IMR-90 (cell line): ENCODE measurements around the gene ATP2B1. TPM values are rescaled to one million over a fixed set of nuclear protein-coding genes. Genes with fewer than 3 reads are reported as not detected.
A peak's percentile ranks its signal among the peaks of the same experiment; 100 is the strongest.

Experiments
- ATAC-seq: fragments of 200-7000 bp; cut with Tn5 transposase; 2 replicates; pipeline ENCODE4 v1.9.1; 2020; ENCODE audit warnings: low read depth, mild to moderate bottlenecking, moderate library complexity
- BruUV-seq: library from RNA; stranded (reverse); fragments of 400-500 nt; replicated peaks from 2 replicates; lab custom pipeline; 2021; lab: Mats Ljungman, UMichigan
- CTCF ChIA-PET: fragments of 300-600 bp; formaldehyde crosslinking; extraction: SDS; loops from one replicate; lab custom pipeline; 2021; ENCODE audit warnings: antibody characterized with exemption; lab: Yijun Ruan, JAX
- POLR2A ChIA-PET: fragments of 300-600 bp; sonication (Branson Sonifier 250); formaldehyde crosslinking; loops from one replicate; lab custom pipeline; 2022; ENCODE audit warnings: antibody characterized with exemption; ENCODE audit not compliant: unreplicated experiment; lab: Charles Lee
- DNase-seq: peaks from one replicate; pipeline ENCODE4 v3.0.0; 2013
- H2AFZ ChIP-seq: replicated peaks from 2 replicates; pipeline ENCODE3; 2013; ENCODE audit warnings: low read length, mild to moderate bottlenecking; ENCODE audit not compliant: poor library complexity
- H2AK5ac ChIP-seq: 2 replicates; pipeline ENCODE4 v1.6.1; 2013; ENCODE audit warnings: low read depth, low read length, inconsistent platforms
- H2AK9ac ChIP-seq: replicated peaks from 2 replicates; pipeline ENCODE3; 2013; ENCODE audit warnings: mild to moderate bottlenecking, low read depth, low read length, moderate library complexity; ENCODE audit not compliant: poor library complexity
- H2BK120ac ChIP-seq: 2 replicates; pipeline ENCODE4 v1.6.1; 2013; ENCODE audit warnings: low read depth, low read length, inconsistent platforms
- H2BK15ac ChIP-seq: 3 replicates; pipeline ENCODE4 v1.6.1; 2013; ENCODE audit warnings: low read depth, low read length, inconsistent platforms
- H2BK20ac ChIP-seq: 2 replicates; pipeline ENCODE4 v1.6.1; 2013; ENCODE audit warnings: low read depth, mild to moderate bottlenecking, inconsistent platforms, low read length, moderate library complexity
- H2BK5ac ChIP-seq: 2 replicates; pipeline ENCODE4 v1.6.1; 2013; ENCODE audit warnings: mild to moderate bottlenecking, low read depth, low read length, inconsistent platforms; ENCODE audit not compliant: poor library complexity, severe bottlenecking
- H3K14ac ChIP-seq: replicated peaks from 2 replicates; pipeline ENCODE4 v1.6.1; 2013; ENCODE audit warnings: low read depth, low read length, inconsistent platforms
- H3K18ac ChIP-seq: 2 replicates; pipeline ENCODE4 v1.6.1; 2013; ENCODE audit warnings: low read depth, low read length, control low read depth
- H3K23ac ChIP-seq: 2 replicates; pipeline ENCODE4 v1.6.1; 2013; ENCODE audit warnings: low read depth, low read length, inconsistent platforms
- H3K27ac ChIP-seq: 2 replicates; pipeline ENCODE4 v1.5.1; 2013; ENCODE audit warnings: mild to moderate bottlenecking, control low read depth, low read length; ENCODE audit not compliant: insufficient read depth
- H3K27me3 ChIP-seq: 2 replicates; pipeline ENCODE4 v1.6.1; 2013; ENCODE audit warnings: low read length; ENCODE audit not compliant: control insufficient read depth, insufficient read depth
- H3K36me3 ChIP-seq: 2 replicates; pipeline ENCODE4 v1.6.1; 2013; ENCODE audit warnings: low read length, mixed read lengths; ENCODE audit not compliant: control insufficient read depth, insufficient read depth
- H3K4ac ChIP-seq: 2 replicates; pipeline ENCODE4 v1.6.1; 2013; ENCODE audit warnings: low read depth, low read length, inconsistent platforms
- H3K4me1 ChIP-seq: 2 replicates; pipeline ENCODE4 v1.6.1; 2013; ENCODE audit warnings: low read length, mixed read lengths; ENCODE audit not compliant: control insufficient read depth, insufficient read depth
- H3K4me2 ChIP-seq: 2 replicates; pipeline ENCODE4 v1.6.1; 2013; ENCODE audit warnings: low read depth, mild to moderate bottlenecking, control low read depth, low read length, moderate library complexity
- H3K4me3 ChIP-seq: 2 replicates; pipeline ENCODE4 v1.5.1; 2013; ENCODE audit warnings: low read depth, mild to moderate bottlenecking, control low read depth, low read length, moderate library complexity; ENCODE audit not compliant: insufficient read depth
- H3K56ac ChIP-seq: 2 replicates; pipeline ENCODE4 v1.6.1; 2013; ENCODE audit warnings: low read length, inconsistent platforms; ENCODE audit not compliant: insufficient read depth; ENCODE audit errors: extremely low read depth
- H3K79me1 ChIP-seq, 2 experiments: 2 replicates each; pipeline ENCODE4 v1.6.1; 2013; ENCODE audit warnings: low read length in 2 of 2, inconsistent platforms in 1 of 2, low read depth in 1 of 2
- H3K9ac ChIP-seq: 2 replicates; pipeline ENCODE4 v1.6.1; 2013; ENCODE audit warnings: low read depth, low read length, control low read depth
- H3K9me1 ChIP-seq: 2 replicates; pipeline ENCODE4 v1.6.1; 2013; ENCODE audit warnings: low read length, inconsistent platforms; ENCODE audit not compliant: insufficient read depth
- H3K9me3 ChIP-seq: 2 replicates; pipeline ENCODE4 v1.6.1; 2013; ENCODE audit warnings: low read length; ENCODE audit not compliant: control insufficient read depth, insufficient read depth
- H4K20me1 ChIP-seq: 2 replicates; pipeline ENCODE4 v1.6.1; 2013; ENCODE audit warnings: low read length, inconsistent platforms; ENCODE audit not compliant: insufficient read depth
- H4K5ac ChIP-seq: 2 replicates; pipeline ENCODE4 v1.6.1; 2013; ENCODE audit warnings: mild to moderate bottlenecking, low read depth, low read length, control low read depth
- H4K8ac ChIP-seq, 2 experiments: 2 replicates each; pipeline ENCODE4 v1.6.1; 2013; ENCODE audit warnings: low read depth in 2 of 2, low read length in 2 of 2, control low read depth in 1 of 2, inconsistent platforms in 1 of 2
- H4K91ac ChIP-seq: 2 replicates; pipeline ENCODE4 v1.6.1; 2013; ENCODE audit warnings: low read depth, low read length, inconsistent platforms; ENCODE audit not compliant: insufficient read depth
- CEBPB ChIP-seq: IDR thresholded peaks from 2 replicates; pipeline ENCODE4 v1.6.1; 2012; ENCODE audit warnings: low read depth, low read length, improper control_type of control experiment
- MAZ ChIP-seq: IDR thresholded peaks from 2 replicates; pipeline ENCODE4 v1.6.1; 2012; ENCODE audit warnings: low read depth, mild to moderate bottlenecking, low read length, improper control_type of control experiment, moderate library complexity, borderline replicate concordance
- NFE2L2 ChIP-seq: fragments of 150-350 bp; IDR thresholded peaks from 2 replicates; pipeline ENCODE4 v1.6.1; 2016; ENCODE audit warnings: low read depth, mild to moderate bottlenecking, low read length
- RCOR1 ChIP-seq: IDR thresholded peaks from 2 replicates; pipeline ENCODE4 v1.6.1; 2012; ENCODE audit warnings: mild to moderate bottlenecking, low read length, improper control_type of control experiment; ENCODE audit not compliant: insufficient replicate concordance
- RFX5 ChIP-seq: IDR thresholded peaks from 2 replicates; pipeline ENCODE4 v1.8.0; 2012; ENCODE audit warnings: low read depth, mild to moderate bottlenecking, low read length, moderate library complexity
- WGBS, 2 experiments: methylation state at CpG; one replicate each; pipeline versions ENCODE4 v1.1.5 to v1.1.7; 2013; ENCODE audit warnings: missing lambda C conversion rate in 2 of 2; ENCODE audit not compliant: insufficient read length in 1 of 2; ENCODE audit errors: extremely low coverage in 2 of 2; 5-methylcytosine and 5-hydroxymethylcytosine counted together
- dilution Hi-C: fragments of 300-500 bp; cut with HindIII; formaldehyde crosslinking; loops from one replicate; pipeline ENCODE4 v1.14.3; 2018; ENCODE audit warnings: low sequenced_read_pairs; ENCODE audit not compliant: unreplicated experiment
- in situ Hi-C: fragments of 300-500 bp; cut with MboI; formaldehyde crosslinking; loops from 3 replicates; pipeline ENCODE4 v1.14.3; 2019; ENCODE audit warnings: low sequenced_read_pairs, inconsistent platforms, mixed read lengths
- intact Hi-C: fragments of 100-400 bp; cut with micrococcal nuclease; formaldehyde crosslinking; loops from 2 replicates; pipeline ENCODE4 v1.10.0; 2022
- polyA plus RNA-seq, 3 experiments: library from polyadenylated mRNA; depleted of rRNA; stranded (reverse); fragments of >200 nt; gene quantifications; 2 replicates each; pipeline ENCODE4 v1.2.3, GENCODE V29; 2012; ENCODE audit warnings: low replicate concordance in 1 of 3
- total RNA-seq: library from RNA; depleted of rRNA; stranded (reverse); fragments of >200 nt; gene quantifications from 2 replicates; pipeline ENCODE4 v1.2.3, GENCODE V29; 2012

The ATP2B1 gene
- total and polyA plus RNA-seq, 2 of the 4 experiments (the other 2 are of a cell fraction), result 9.9 to 32.6 TPM

DNA sequence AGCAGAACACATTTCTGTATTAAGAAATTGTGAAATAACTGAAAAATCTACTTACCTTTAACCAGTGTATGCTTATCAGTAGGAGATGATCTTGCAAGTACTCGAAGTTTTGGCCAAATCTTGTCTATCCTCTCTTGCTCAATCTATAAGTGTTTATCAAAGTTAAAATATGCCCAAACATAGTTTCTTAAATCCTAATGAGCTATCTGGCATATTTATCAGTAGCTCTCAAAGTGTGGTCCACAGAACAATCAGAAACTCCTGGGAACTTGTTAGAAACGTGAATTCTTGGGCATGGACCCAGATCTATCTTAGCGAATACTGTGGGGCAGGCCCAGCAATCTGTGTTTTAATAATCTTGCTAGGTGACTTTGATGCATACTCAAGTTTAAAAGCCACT is 98.3 kb downstream of the ATP2B1 start:
- H3K4me3 ChIP-seq, result no peak overlapping the region
- no peak overlapping the region for H3K4ac ChIP-seq
- no peak overlapping the region for H2BK15ac ChIP-seq
- peaks cover 10 to 11% of the 10 kb centered on the region in 2 experiments; a peak in 3 of 4 replicates for H3K79me1 ChIP-seq
- no peaks in the 10 kb centered on the region for H3K4me1 ChIP-seq
- no peaks in the 10 kb centered on the region for H3K9me3 ChIP-seq
- no TSS peak for BruUV-seq
- no peak overlapping the region for H2BK120ac ChIP-seq
- H2AK9ac ChIP-seq, result no peak overlapping the region
- no peak overlapping the region for H3K4me2 ChIP-seq
- CTCF ChIA-PET, result no interaction called here
- no peak overlapping the region for H4K91ac ChIP-seq
- in situ Hi-C loops, result no loop called here
- dilution Hi-C loops, result no loop called here
- no peak overlapping the region for H2AFZ ChIP-seq
- H2BK20ac ChIP-seq, result no peak overlapping the region
- no peak overlapping the region for H3K27ac ChIP-seq
- no peak overlapping the region for H4K5ac ChIP-seq
- H3K14ac ChIP-seq, result no peak overlapping the region
- H3K9ac ChIP-seq, result no peak overlapping the region
- H4K8ac ChIP-seq, result no peak overlapping the region
- H3K18ac ChIP-seq, result no peak overlapping the region
- no peaks in the 10 kb centered on the region for H3K9me1 ChIP-seq
- DNase-seq, result no peak
- WGBS, 2 experiments, result no CpG with 5 or more reads among the region's 3 CpGs
- H2BK5ac ChIP-seq, result no peak overlapping the region
- H3K56ac ChIP-seq, result no peak overlapping the region
- no peak overlapping the region for H2AK5ac ChIP-seq
- intact Hi-C loops, result no loop called here
- no peaks in the 10 kb centered on the region for H4K20me1 ChIP-seq
- H3K27me3 ChIP-seq, result no peaks in the 10 kb centered on the region
- no peak for ATAC-seq
- H3K23ac ChIP-seq, result no peak overlapping the region
- peaks cover 6% of the 10 kb centered on the region for H3K36me3 ChIP-seq
- POLR2A ChIA-PET, result no interaction called here
- TF ChIP-seq CEBPB, result 0 out of 2 replicates have a peak, but pooled peaks have one; percentile 2
- no peak for TF ChIP-seq RFX5
- no peak for TF ChIP-seq MAZ
- no peak for TF ChIP-seq NFE2L2
- TF ChIP-seq RCOR1, result no peak
